HL-60 (cell line): ENCODE data around the gene CCR3.

Experiments
- POLR2AphosphoS5 ChIP-seq: IDR thresholded peaks from 2 replicates; pipeline ENCODE4 v1.6.1; 2012; ENCODE audit warnings: low read depth
- TF ChIP-seq, protein P1 (sequence below): IDR thresholded peaks from one replicate; pipeline ENCODE4 v1.5.1; 2011; ENCODE audit warnings: low read length, control low read depth, inconsistent platforms; ENCODE audit not compliant: insufficient read depth

GRCh38 chr3:46239301-46239938 lies 2.8 kb upstream of the CCR3 start:
- TF ChIP-seq, protein P1, sequence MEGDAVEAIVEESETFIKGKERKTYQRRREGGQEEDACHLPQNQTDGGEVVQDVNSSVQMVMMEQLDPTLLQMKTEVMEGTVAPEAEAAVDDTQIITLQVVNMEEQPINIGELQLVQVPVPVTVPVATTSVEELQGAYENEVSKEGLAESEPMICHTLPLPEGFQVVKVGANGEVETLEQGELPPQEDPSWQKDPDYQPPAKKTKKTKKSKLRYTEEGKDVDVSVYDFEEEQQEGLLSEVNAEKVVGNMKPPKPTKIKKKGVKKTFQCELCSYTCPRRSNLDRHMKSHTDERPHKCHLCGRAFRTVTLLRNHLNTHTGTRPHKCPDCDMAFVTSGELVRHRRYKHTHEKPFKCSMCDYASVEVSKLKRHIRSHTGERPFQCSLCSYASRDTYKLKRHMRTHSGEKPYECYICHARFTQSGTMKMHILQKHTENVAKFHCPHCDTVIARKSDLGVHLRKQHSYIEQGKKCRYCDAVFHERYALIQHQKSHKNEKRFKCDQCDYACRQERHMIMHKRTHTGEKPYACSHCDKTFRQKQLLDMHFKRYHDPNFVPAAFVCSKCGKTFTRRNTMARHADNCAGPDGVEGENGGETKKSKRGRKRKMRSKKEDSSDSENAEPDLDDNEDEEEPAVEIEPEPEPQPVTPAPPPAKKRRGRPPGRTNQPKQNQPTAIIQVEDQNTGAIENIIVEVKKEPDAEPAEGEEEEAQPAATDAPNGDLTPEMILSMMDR: no peak
- TF ChIP-seq POLR2AphosphoS5: no peak
